HG03354 (cell line): ENCODE data around the gene SERPINA7.
"Not testable (repeated sequence)": the region's sequence is repeated elsewhere in the genome, so short reads cannot be mapped to it uniquely, and the experiment has no call there.

ENCODE experiments used
- ATAC-seq: cut with Tn5 transposase; IDR thresholded peaks from one replicate; pipeline ENCODE4 v1.9.1; 2021; ENCODE audit warnings: mild to moderate bottlenecking; ENCODE audit not compliant: unreplicated experiment, poor library complexity, severe bottlenecking

The SERPINA7 gene

GRCh38 chrX:106038625-106039024 lies at the start of gene SERPINA7:
Gene SERPINA7 (minus strand): TSS chrX:106038727. CDS start chrX:106037058, 1,669 bp downstream.
- no peak for ATAC-seq

- ATAC-seq, result no peak
Observed at GRCh38 chrX:106069048-106069447, 30.5 kb upstream of the SERPINA7 start.

- ATAC-seq, result no peak
Observed at GRCh38 chrX:106050054-106050453, 11.5 kb upstream of the SERPINA7 start.

- ATAC-seq, result no peak
Observed at GRCh38 chrX:106042296-106042695, 3.8 kb upstream of the SERPINA7 start.

GRCh38 chrX:106040861-106041260 lies 2.3 kb upstream of the SERPINA7 start:
- no peak for ATAC-seq

GRCh38 chrX:106039920-106040319 lies 1.4 kb upstream of the SERPINA7 start:
- ATAC-seq, result no peak

- no peak for ATAC-seq
Observed at GRCh38 chrX:106037835-106038473, 573 bp downstream of the SERPINA7 start.

GRCh38 chrX:106036716-106037115 lies 1.8 kb downstream of the SERPINA7 start:
- ATAC-seq, result no peak

- ATAC-seq, result no peak
Observed at GRCh38 chrX:106035064-106035463, 3.5 kb downstream of the SERPINA7 start.

- ATAC-seq, result no peak
Observed at GRCh38 chrX:106023947-106024346, 14.6 kb downstream of the SERPINA7 start.

- ATAC-seq, result no peak
Observed at GRCh38 chrX:106022238-106022637, 16.3 kb downstream of the SERPINA7 start.

GRCh38 chrX:106014119-106014775 lies 24.3 kb downstream of the SERPINA7 start:
- ATAC-seq, result no peak

GRCh38 chrX:106009145-106009544 lies 29.4 kb downstream of the SERPINA7 start:
- ATAC-seq, result no peak

- no peak for ATAC-seq
Observed at GRCh38 chrX:106007815-106008214, 30.7 kb downstream of the SERPINA7 start.

GRCh38 chrX:106005684-106006083 lies 32.8 kb downstream of the SERPINA7 start:
- no peak for ATAC-seq

GRCh38 chrX:106000609-106001008 lies 37.9 kb downstream of the SERPINA7 start:
- not testable (repeated sequence) for ATAC-seq

GRCh38 chrX:106000203-106000602 lies 38.3 kb downstream of the SERPINA7 start:
- ATAC-seq, result no peak

GRCh38 chrX:105999294-105999693 lies 39.2 kb downstream of the SERPINA7 start:
- ATAC-seq, result no peak

- not testable (repeated sequence) for ATAC-seq
Observed at GRCh38 chrX:105988487-105988886, 50.0 kb downstream of the SERPINA7 start.
